GM18520 (cell line): ENCODE measurements around the gene SLC35D1.
"Not testable (repeated sequence)": the region's sequence is repeated elsewhere in the genome, so short reads cannot be mapped to it uniquely, and the experiment has no call there.

Experiments
- ATAC-seq: cut with Tn5 transposase; IDR thresholded peaks from one replicate; pipeline ENCODE4 v1.9.1; 2021; ENCODE audit not compliant: unreplicated experiment

SLC35D1 gene

GRCh38 chr1:66993076-66993475, 60.9 kb downstream of the SLC35D1 start:
- no peak for ATAC-seq

DNA sequence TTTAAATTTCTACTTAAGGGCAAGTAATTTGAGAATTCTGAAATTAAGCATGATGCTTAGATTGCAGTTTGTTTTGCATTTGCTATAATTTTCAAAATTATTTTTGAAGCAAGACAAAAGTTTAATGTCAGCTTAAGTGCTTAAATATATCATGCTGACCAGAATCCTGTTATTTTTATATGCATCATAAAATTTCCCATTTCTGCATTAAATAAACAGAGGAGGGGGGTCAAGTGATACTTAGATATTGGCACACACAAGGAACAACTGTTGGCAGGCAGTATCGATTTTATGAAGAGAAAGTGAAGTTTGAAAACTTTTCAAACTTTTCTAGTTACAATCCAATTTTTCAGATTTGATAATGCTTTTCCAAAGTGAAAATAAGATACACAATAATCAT, 68.1 kb downstream of the SLC35D1 start:
- no peak for ATAC-seq

DNA sequence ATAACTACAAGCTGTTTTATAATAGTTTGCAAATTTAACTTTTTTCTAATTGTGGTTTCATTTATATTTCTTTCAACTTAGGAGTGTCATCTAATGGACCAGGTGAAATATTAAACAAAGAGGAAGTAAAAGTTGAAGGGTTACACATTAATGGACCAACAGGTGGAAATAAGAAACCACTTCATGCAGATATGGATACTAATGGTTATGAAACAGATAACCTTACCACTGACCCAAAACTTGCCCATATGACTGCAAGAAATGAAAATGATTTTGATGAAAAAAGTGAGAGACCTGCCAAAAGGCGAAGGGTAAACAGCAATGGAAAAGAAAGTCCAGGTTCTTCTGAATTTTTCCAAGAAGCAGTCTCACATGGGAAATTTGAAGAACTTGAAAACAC, 69.5 kb downstream of the SLC35D1 start:
- peak; percentile 86 for ATAC-seq

DNA sequence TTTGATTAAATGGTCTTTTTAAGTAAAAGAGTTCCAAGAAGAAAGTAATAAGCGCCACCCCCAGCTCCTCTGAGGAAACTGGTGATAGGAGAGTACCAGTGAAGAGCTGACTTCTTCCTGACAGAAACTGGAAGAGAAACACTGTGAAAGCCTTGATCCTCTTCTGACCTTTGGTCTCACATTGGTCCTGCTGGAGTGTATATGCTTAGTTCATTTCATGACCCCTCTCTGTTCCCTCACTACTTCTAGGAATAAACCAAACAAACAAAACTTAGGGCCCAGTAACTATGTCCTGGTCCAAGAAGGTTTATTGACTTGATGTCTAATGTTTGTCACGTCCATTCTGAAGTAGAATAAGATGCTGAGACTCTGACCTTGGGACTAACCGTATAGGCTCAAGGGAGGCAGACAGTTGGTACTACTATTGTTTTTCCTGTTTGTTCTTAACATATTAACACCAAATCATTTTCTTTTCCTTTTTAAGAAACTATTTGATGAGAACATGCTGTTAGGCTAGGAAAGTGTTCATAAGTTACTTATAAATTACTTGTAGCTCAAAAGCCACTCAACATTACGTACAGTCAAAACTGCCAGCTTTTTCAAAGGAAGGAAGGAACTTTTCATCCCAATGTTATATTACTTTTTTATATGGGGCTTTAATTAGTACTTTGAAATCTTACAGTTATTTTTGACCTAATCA, 71.2 kb downstream of the SLC35D1 start:
- no peak for ATAC-seq

- ATAC-seq: no peak
Measured at GRCh38 chr1:66981679-66982078, 72.3 kb downstream of the SLC35D1 start.

DNA sequence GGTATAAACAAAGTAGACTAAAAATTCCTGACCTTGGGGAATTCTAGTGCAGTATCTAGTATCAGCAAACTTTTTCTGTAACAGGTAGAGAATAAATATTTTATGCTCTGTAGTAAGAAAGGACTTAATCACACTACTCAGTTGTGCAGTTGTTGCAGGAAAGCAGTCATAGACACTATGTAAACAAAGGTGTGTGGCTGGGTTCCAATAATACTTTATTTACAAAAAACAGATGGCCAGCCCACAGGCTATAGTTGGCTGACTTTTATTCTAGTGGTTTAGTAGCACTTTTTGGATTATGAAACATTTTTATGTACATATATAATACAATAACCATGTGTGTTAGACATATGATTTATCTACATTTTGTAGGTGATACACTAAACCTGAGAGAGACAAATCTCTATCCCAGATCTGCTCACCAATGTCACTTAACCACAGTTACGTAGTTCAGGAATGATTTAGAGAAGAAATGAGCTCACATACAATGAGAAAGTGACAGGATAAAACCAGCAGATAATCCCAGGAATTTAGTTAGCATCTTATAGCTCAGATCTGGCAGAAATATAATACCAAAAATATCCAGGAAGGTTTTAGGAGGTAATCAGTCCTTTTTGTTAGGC, 73.1 kb downstream of the SLC35D1 start:
- ATAC-seq: no peak

DNA sequence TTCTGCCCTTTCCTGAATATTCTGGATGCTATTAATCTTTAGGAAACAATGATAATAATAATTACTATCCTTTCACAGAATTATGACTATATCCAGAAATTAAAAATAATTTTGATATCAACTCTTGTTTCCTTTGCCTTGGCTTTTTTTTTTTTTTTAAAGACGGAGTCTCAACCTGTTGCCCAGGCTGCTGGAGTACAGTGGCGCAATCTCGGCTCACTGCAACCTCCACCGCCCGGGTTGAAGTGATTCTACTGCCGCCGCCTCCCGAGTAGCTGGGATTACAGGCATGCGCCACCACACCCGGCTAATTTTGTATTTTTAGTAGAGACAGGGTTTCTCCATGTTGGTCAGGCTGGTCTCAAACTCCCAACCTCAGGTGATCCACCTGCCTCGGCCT, 74.3 kb downstream of the SLC35D1 start:
- not testable (repeated sequence) for ATAC-seq

GRCh38 chr1:66978201-66978600, 75.7 kb downstream of the SLC35D1 start:
- ATAC-seq: no peak

DNA sequence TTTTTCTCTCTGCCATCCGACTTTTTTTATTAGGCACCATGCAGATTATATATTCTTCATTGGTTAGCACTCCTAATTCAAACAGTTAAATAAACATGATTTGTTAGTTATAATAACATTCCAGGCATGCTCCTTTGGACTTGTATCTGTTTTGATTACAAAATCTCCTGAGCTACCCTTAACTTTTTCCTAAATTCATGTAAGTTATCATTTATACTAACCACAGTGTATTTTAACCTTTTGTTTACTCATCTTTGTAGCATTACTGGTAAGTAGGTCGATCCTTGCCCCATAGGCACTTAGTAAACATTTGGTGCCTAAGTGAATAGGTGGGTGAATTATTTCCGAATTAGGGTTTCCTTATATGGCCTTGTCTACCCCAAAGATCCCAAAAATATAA, 85.4 kb downstream of the SLC35D1 start:
- no peak for ATAC-seq

- not testable (repeated sequence) for ATAC-seq
Measured at GRCh38 chr1:66966188-66966873, 87.6 kb downstream of the SLC35D1 start.

GRCh38 chr1:66957938-66958337, 96.0 kb downstream of the SLC35D1 start:
- ATAC-seq: no peak

DNA sequence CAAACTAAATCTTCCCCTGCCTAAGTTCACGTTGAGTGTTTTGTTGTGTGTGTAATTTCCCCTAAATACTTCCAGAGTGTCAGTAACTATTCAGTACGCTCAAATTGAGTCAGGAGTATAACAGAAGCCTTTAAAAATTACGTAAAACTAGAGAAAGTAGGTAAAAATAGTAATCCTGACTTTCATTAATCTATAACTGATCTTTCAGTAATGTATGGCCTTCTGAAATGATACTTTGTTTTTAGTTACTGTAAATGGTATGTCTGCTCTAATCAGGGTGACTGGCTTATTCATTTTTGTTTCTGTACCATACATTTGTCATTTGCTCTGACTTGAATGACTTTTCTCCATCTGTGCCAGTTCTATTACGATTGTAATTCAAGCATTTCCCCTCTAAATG, 99.7 kb downstream of the SLC35D1 start:
- ATAC-seq: peak; percentile 53

- no peak for ATAC-seq
Measured at GRCh38 chr1:66951513-66951912, 102.4 kb downstream of the SLC35D1 start.
